HG03159 (cell line): Measurements from ENCODE around the gene NFYB.
"Not testable (repeated sequence)": the region's sequence is repeated elsewhere in the genome, so short reads cannot be mapped to it uniquely, and the experiment has no call there.

ENCODE experiments used
- ATAC-seq: cut with Tn5 transposase; IDR thresholded peaks from one replicate; pipeline ENCODE4 v1.9.1; 2021; ENCODE audit warnings: mild to moderate bottlenecking, moderate library complexity; ENCODE audit not compliant: unreplicated experiment

The NFYB gene

GRCh38 chr12:104137902-104138796 is at the start of gene NFYB:
Gene NFYB (minus strand): TSS chr12:104138210. CDS start chr12:104135453, 2,757 bp downstream.
- ATAC-seq: peak; percentile 93

DNA sequence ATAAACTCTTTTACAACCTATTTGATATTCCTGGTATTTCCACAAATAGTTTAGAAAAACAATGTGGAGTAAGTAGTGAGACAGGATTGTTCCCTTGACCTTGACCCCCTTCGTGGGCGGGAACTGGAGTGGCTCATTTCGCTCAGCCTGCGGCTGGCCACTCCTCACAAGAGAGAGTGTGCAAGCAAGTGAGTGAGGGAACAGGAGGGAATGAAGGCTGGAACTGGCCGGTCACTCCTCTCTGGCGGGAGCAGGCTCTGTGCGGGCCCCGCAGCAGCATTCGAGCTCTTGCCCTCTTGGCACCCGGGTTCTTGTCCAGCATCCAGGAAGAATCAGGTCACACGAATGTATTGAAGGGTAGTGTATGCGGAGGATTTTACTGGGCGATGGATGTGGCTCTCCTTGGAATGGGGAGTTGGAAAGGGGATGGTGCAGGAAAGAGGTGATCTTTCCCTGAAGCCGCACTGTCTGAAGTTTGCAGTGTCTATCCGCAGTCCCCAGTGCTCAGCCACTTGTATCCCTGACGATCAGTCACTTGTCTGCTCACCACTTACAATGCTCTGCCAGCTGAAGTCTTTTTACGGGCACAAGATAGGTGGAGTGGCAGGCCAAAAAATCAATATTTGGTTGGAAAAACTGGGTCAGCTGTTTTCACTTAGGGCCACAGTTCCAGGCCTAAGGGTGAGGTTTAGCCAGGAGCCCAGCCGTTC is 49.6 kb upstream of the NFYB start:
- ATAC-seq: no peak

DNA sequence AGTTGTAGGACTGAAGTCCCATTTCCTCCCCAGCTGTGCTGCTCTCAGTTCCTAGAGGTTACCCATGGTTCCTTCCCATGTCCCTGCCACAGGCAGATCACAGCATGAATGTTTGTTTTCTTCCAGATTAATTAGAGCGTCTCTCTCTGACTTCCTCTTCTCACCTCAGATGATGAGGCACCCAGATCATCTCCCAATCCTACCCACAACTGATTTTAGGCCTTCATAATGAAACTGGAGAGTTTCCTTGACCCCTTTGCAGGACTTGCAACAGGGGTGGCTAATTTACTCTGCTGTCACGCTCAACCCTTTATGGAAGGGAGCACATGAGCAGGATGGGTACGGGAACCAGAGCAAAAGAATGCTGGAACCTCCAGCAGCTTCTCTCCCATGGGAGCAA is 45.4 kb upstream of the NFYB start:
- ATAC-seq: no peak

- ATAC-seq: no peak
Observed at GRCh38 chr12:104182621-104183378, 44.8 kb upstream of the NFYB start.

- no peak for ATAC-seq
Observed at GRCh38 chr12:104182144-104182543, 44.1 kb upstream of the NFYB start.

GRCh38 chr12:104181313-104181712 is 43.3 kb upstream of the NFYB start:
- ATAC-seq: no peak

GRCh38 chr12:104180374-104180773 is 42.4 kb upstream of the NFYB start:
- no peak for ATAC-seq

GRCh38 chr12:104177663-104178501 is 39.9 kb upstream of the NFYB start:
- no peak for ATAC-seq

DNA sequence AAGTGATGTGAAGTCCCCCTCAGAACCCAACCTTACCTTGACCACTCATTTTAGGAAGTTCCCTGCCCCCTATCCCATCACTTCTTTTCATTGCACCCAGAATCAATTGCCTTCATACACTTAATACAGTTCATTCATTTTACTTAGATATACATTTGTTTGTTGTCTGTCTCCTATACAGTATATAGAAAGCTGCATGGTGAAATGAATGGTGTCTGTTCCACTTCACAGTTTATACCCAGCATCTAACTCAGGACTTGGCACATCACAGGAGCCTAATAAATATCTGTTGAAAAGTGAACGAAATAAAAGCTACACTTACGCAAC is 39.3 kb upstream of the NFYB start:
- no peak for ATAC-seq

- no peak for ATAC-seq
Observed at GRCh38 chr12:104175726-104176247, 37.8 kb upstream of the NFYB start.

DNA sequence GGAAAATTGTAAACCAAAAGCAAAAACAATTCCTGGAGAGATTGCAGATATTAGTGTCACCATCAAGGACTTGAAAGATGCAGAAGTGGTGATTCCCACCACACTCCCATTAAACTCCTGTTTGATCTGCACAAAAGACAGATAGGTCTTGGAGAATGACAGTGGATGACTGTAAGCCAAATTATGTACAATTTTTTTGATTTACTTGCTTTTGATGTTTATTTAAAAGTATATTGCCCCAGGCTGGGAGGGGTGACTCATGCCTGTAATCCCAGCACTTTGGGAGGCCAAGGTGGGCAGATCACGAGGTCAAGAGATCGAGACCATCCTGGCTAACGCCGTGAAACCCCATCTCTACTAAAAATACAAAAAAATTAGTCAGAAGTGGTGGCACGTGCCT is 35.8 kb upstream of the NFYB start:
- ATAC-seq: not testable (repeated sequence)

DNA sequence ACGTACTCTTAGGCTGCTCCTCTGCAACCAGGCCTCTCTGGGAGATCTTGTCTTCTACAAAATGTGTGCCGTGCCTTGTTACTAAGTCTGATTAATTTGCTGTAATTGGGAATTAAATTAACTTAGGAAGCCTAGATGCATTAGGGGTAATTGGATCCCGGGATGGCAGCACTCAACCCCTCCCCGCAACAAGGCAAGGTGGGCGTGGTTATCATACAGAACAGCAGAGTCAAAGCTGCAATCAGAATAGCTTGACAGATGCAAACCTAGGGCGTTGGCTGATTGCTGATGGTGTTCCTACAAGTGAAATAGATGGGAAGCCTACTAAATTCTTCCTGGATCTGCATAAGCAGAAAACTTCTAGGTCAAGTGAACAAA is 34.5 kb upstream of the NFYB start:
- ATAC-seq: no peak

DNA sequence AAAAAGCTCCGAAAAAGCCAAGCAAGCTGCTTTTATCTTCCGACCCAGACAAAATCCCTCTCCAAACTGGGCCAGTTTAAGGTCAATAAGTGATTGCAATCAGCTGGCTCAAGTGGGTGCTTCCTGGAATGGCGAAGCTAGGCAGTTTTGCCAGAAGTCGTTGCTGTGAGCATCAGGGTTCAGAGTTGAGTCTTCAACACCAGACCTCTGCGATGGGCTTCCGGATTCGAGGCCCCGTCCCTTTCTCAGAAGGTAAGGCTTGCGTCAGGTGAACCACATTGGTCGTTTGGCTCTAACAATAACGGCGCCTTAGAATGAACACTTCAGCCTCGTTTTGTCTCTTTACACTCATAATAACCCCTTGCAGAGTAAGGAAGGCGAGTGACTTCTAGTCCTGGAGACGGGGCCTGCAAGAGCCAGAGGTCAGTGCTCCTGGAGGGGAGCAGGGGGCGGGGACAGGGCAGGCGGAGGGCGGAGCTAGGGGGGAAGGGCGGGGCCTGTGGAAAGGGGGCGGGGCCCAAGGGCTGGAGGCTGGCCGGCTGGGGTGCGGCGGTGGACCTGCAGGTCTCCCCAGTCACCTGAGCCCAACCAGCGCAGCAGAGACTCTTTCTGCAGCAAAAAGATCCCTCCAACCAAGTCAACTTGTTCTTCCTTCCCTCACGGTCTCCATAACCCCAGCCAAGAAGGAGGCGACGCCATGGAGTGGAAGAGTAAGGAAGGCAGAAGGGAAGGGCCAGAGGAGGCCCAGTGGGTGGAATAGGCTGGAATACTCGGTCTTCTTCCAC is 34.0 kb upstream of the NFYB start:
- ATAC-seq: no peak

- no peak for ATAC-seq
Observed at GRCh38 chr12:104168596-104168995, 30.6 kb upstream of the NFYB start.

GRCh38 chr12:104167519-104168458 is 29.8 kb upstream of the NFYB start:
- ATAC-seq: no peak

- no peak for ATAC-seq
Observed at GRCh38 chr12:104166465-104166864, 28.5 kb upstream of the NFYB start.

DNA sequence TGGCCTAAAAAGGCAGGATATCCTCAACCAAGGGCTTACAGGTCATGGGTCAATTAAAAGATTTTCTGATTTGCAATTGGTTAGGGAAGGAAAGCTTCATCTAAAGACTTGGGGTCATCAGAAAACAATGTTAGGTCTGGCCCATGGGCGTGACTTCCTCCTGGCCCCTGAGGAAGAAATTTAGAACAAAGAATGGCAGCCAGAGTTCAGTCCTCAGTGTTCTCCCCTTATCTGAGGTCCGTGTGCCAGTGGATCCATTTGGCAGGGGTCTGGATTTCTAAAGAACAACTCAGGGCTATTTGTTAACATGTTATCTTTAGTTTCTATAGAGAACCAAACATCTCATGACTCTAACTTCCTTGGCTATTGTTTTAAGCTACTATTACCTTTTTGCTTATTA is 27.8 kb upstream of the NFYB start:
- no peak for ATAC-seq

- no peak for ATAC-seq
Observed at GRCh38 chr12:104164634-104165033, 26.6 kb upstream of the NFYB start.

DNA sequence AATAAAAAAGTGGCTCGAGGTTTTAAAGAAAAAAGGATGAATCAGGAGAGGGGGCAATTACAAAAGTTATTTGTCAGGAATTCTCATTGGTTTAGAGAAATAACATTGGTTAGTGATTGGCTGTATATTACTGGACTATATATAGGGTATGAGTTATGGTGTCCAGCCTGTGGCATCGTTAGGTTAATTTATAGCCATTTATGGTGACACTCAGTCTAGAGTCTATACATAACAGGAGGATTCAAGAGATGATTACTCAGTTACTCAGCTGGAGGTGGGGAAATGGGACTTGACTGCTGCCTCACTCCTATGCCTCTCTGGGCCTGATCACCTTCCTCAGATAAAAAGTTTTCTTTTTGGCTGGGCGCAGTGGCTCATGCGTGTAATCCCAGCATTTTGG is 25.6 kb upstream of the NFYB start:
- ATAC-seq: no peak
